Neural crest cell (in vitro differentiated cells): ENCODE data around the gene CPA5. TPM values are rescaled to one million over a fixed set of nuclear protein-coding genes. Genes with fewer than 3 reads are reported as not detected.

Source experiments
- DNase-seq: peaks from one replicate; pipeline ENCODE4 v3.0.0; 2021; ENCODE audit warnings: low read depth, mixed read lengths, low spot score
- H3K27ac Mint-ChIP-seq: one replicate; pipeline ENCODE4 v1.8.0; 2021; ENCODE audit warnings: mild to moderate bottlenecking, mixed read lengths; ENCODE audit not compliant: unreplicated experiment
- H3K27me3 Mint-ChIP-seq: 2 replicates; pipeline ENCODE4 v1.8.0; 2021; ENCODE audit warnings: low read depth, mild to moderate bottlenecking, mixed read lengths
- H3K36me3 Mint-ChIP-seq: 2 replicates; pipeline ENCODE4 v1.8.0; 2021; ENCODE audit warnings: low read depth, mild to moderate bottlenecking, mixed read lengths
- H3K4me1 Mint-ChIP-seq: 2 replicates; pipeline ENCODE4 v1.8.0; 2021; ENCODE audit warnings: mixed read lengths
- H3K4me3 Mint-ChIP-seq: one replicate; pipeline ENCODE4 v1.8.0; 2021; ENCODE audit warnings: mild to moderate bottlenecking, mixed read lengths
- H3K9me3 Mint-ChIP-seq: 2 replicates; pipeline ENCODE4 v1.8.0; 2021; ENCODE audit warnings: mixed read lengths
- CTCF ChIP-seq: fragments of 200-600 bp; sonication (generic); conservative IDR thresholded peaks from 2 replicates; pipeline ENCODE4 v1.5.0; 2021; ENCODE audit warnings: antibody characterized with exemption, mild to moderate bottlenecking
- total RNA-seq: library from RNA; stranded (reverse); gene quantifications from 2 replicates; pipeline ENCODE4 v1.2.1, GENCODE V29; 2021

Gene CPA5
- total RNA-seq, 1 donor from 2014 or later, result not detected

DNA sequence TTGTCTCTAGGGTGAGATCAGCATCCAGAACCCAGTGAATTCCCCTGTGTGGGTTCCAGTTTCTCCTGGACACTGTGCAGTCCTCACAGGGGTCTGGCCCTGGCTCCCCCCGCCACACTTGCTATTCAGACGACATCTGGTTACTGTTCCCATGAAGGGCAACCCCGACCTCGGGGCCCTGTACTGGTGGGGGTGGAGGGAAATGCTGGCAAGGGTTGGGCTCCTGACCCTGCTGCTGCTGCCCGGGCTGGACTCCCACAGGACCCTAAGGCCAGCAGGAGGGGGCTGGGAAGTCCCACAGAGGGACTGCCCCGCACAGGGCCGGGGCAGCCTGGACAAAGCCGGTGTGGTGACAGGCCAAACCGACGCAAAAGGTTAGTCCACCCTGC is 34.9 kb downstream of the CPA5 start:
- no peak for TF ChIP-seq CTCF
- peaks cover 19% of the 10 kb centered on the region for H3K4me1 Mint-ChIP-seq
- H3K9me3 Mint-ChIP-seq, result peaks cover 5% of the 10 kb centered on the region
- DNase-seq, result no peak
- H3K4me3 Mint-ChIP-seq, result no peak overlapping the region
- peaks cover 4% of the 10 kb centered on the region for H3K36me3 Mint-ChIP-seq
- no peak overlapping the region for H3K27ac Mint-ChIP-seq
- H3K27me3 Mint-ChIP-seq, result no peaks in the 10 kb centered on the region

DNA sequence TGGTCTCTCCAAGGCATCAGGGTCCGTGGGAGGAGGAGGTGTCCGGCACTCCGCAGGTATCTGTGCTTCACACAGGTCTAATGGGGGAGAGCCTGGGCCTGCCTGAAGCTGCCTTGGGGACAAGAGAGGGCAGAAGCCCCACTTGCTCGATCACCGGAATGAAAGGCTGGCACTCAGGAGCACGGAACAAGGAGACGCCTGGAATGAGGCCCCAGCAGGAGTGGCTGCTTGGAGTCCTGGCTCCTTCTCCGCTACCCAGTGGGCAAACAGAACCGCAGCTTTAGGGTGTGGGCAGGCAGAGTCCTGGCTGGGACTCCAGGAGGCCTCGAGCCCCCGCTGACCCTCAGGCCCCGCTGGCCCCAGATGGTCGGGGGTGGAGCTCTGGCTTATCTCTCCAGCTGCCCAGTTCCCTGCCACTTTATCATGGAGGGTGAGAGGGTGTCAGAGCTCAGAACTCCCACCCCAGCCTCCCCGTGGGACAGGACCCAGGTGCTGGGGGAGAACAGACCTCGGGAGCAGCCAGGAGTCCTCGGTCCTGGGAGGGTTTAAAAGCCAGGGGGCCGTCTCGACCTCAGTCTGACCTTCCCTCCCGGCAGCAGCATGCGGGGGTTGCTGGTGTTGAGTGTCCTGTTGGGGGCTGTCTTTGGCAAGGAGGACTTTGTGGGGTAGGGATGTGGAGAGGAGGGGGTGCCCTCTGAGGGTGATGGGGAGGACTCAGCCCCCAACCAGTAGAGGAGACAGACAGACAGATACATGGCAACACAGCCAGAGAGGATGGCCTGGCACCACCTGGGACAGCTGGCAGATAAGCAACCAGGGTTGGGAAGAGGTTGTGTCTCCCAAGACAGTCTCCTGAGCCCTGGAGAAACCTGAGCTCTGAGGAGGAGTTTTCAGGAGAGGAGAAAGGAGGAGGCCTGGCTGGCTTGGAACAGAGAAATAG is 35.6 kb downstream of the CPA5 start, which contains the start of gene CPA1:
CPA1 (plus strand) TSS at position 574 of the 940 bp plus-strand sequence; CDS start at position 601, 27 bp downstream.
- H3K27me3 Mint-ChIP-seq, result no peaks in the 10 kb centered on the region
- peak within 1 kb of the TSS; percentile 68 for H3K27ac Mint-ChIP-seq
- DNase-seq, result no peak
- peaks cover 4% of the 10 kb centered on the region for H3K36me3 Mint-ChIP-seq
- no peak within 1 kb of the TSS for H3K4me3 Mint-ChIP-seq
- H3K4me1 Mint-ChIP-seq, result peaks cover 19% of the 10 kb centered on the region
- peaks cover 5% of the 10 kb centered on the region for H3K9me3 Mint-ChIP-seq
- no peak for TF ChIP-seq CTCF

DNA sequence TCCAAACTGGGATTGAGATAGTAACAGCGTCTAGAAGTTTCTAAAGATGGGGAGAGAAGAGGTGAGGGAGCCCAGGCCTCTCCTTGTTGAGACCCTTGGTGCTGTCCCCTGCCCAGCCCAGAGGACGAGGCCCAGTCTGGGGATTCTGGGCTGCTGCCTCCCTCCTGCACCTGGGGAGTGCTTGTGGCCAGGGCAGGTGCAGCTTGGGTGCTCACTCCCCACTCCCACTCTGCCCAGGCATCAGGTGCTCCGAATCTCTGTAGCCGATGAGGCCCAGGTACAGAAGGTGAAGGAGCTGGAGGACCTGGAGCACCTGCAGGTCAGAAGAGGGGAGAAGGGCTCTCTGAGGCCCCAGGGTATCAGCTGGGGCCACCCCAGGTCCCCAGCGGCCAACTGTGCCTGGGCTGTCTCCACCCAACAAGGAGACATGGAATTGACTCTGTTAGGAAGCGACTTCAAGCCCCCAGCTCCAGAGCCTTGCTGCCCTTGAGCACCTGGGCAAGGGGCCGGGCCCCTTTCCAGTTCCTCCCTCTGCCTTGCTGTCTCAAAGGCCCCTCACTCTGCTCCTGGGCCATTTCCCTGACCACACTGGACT is 36.3 kb downstream of the CPA5 start:
- no peak for TF ChIP-seq CTCF
- peaks cover 5% of the 10 kb centered on the region for H3K9me3 Mint-ChIP-seq
- no peak for DNase-seq
- no peaks in the 10 kb centered on the region for H3K27me3 Mint-ChIP-seq
- peaks cover 19% of the 10 kb centered on the region for H3K4me1 Mint-ChIP-seq
- peaks cover 4% of the 10 kb centered on the region for H3K36me3 Mint-ChIP-seq
- no peak overlapping the region for H3K4me3 Mint-ChIP-seq
- no peak overlapping the region for H3K27ac Mint-ChIP-seq

GRCh38 chr7:130381468-130382312 is 37.1 kb downstream of the CPA5 start:
- TF ChIP-seq CTCF, result peak; percentile 22
- peak overlapping the region; percentile 50 for H3K27ac Mint-ChIP-seq

More at GRCh38 chr7:130381468-130382312, 37.1 kb downstream of the CPA5 start:
- Mint-ChIP-seq H3K4me3 (no peak overlapping the region), H3K27me3 (no peaks in the 10 kb centered on the region), H3K36me3 (peaks cover under 1% of the 10 kb centered on the region), H3K9me3 (peaks cover 3% of the 10 kb centered on the region), H3K4me1 (peaks cover 23% of the 10 kb centered on the region)
- no peak for DNase-seq
